Heart left ventricle (tissue), 16 donors: ENCODE data around the gene EML6. TPM values are rescaled to one million over a fixed set of nuclear protein-coding genes. Genes with fewer than 3 reads are reported as not detected.

ENCODE experiments used
- ATAC-seq, 4 donors: fragments of 200-7000 bp; cut with Tn5 transposase; one replicate each; pipeline ENCODE4 v1.9.1; 2020 to 2022; ENCODE audit warnings: moderate library complexity in 4 of 4, mild to moderate bottlenecking in 3 of 4, moderate number of reproducible peaks in 1 of 4
- DNase-seq, 5 donors: peaks; one replicate each; pipeline ENCODE4 v3.0.0-alpha.2; 2020
- H3K27ac ChIP-seq, 12 donors: fragments of 200-600 bp; sonication (generic) in 4 of 12; one replicate each; pipeline versions ENCODE4 v1.5.0 to v1.8.0; 2016 to 2022; ENCODE audit warnings: mild to moderate bottlenecking in 2 of 12
- H3K27me3 ChIP-seq, 9 donors: fragments of 200-600 bp; sonication (generic) in 2 of 9; one replicate each; pipeline versions ENCODE4 v1.5.1 to v1.8.0; 2016 to 2022; ENCODE audit warnings: mild to moderate bottlenecking in 3 of 9
- H3K36me3 ChIP-seq, 9 donors: fragments of 200-600 bp; sonication (generic) in 2 of 9; one replicate each; pipeline versions ENCODE4 v1.5.0 to v1.8.0; 2018 to 2022; ENCODE audit warnings: mild to moderate bottlenecking in 2 of 9
- H3K4me1 ChIP-seq, 12 donors: fragments of 200-600 bp; sonication (generic) in 4 of 12; one replicate each; pipeline versions ENCODE4 v1.5.0 to v1.8.0; 2016 to 2022; ENCODE audit warnings: mild to moderate bottlenecking in 3 of 12
- H3K4me3 ChIP-seq, 12 donors: fragments of 200-600 bp; sonication (generic) in 4 of 12; one replicate each; pipeline versions ENCODE4 v1.5.0 to v1.8.0; 2017 to 2022; ENCODE audit warnings: mild to moderate bottlenecking in 9 of 12, moderate library complexity in 4 of 12
- H3K9me3 ChIP-seq, 12 donors: fragments of 200-600 bp; sonication (generic) in 4 of 12; one replicate each; pipeline versions ENCODE4 v1.5.0 to v1.8.0; 2016 to 2022; ENCODE audit warnings: mild to moderate bottlenecking in 1 of 12
- CTCF ChIP-seq, 12 donors: fragments of 200-600 bp; sonication (generic) in 4 of 12; IDR thresholded peaks; one replicate each; pipeline versions ENCODE4 v1.5.0 to v1.8.0; 2018 to 2022; ENCODE audit warnings: antibody characterized with exemption in 12 of 12, mild to moderate bottlenecking in 5 of 12
- POLR2A ChIP-seq, 2 donors: fragments of 450-650 bp; IDR thresholded peaks; one replicate each; pipeline ENCODE4 v1.6.1; 2017; ENCODE audit warnings: antibody characterized with exemption in 2 of 2, mild to moderate bottlenecking in 2 of 2, moderate library complexity in 2 of 2
- WGBS, 4 donors: extraction: QIAGEN DNeasy Blood & Tissue Kit in 2 of 4; methylation state at CpG; one replicate each; pipeline versions ENCODE4 v1.1.5 to v1.1.7; 2013 to 2018; 5-methylcytosine and 5-hydroxymethylcytosine counted together
- intact Hi-C, 10 donors: fragments of 100-400 bp; cut with DNase I; formaldehyde crosslinking; loops; one replicate each; pipeline versions ENCODE4 v1.11.1 to v1.14.2; 2022
- polyA plus RNA-seq, 2 donors: library from polyadenylated mRNA; stranded (reverse); fragments of 200-250 nt; gene quantifications; one replicate each; pipeline ENCODE4 v1.2.3, GENCODE V29; 2013
- total RNA-seq, 9 donors: library from RNA; depleted of rRNA in 2 of 9; stranded (reverse); fragments of >200 nt in 2 of 9; fragmentation: NEBNext Ultra II Directional in 3 of 9; extraction: Animal tissue kit (Norgen Biotek cat#: 25700) in 3 of 9; gene quantifications; one replicate each; pipeline versions ENCODE4 v1.1.0 to v1.2.4, GENCODE V29; 2016 to 2023
- donor health status: ischemic (EF 13 %, LVEDD 7.1; RV severe dilation, severe dysfunction).
- donor health status: healthy with polysubstance abuse.
- donor health status: DM: no; HTN: yes; CAD: no.
- donor health status: DM: no; HTN: no; CAD: no.
- donor health status: ischemic (EF 25% LVEDD 6.9; RV normal size, moderate dysfunction).
- donor health status: ischemic (EF 25% LVEDD 5.7; RV mildly dilated, moderate dysfunction).
- donor health status: healthy.
- donor health status: DM: yes; HTN: yes; CAD: no.
- donor health status: ischemic (EF 35%, LVEDD 5.7; RV mildly dilated, moderate dysfunction).
- donor health status: nonischemic (EF 11% LVEDD 7.7; RV severe dilation, severe dysfunction).
- donor health status: DM: yes; HTN: yes; CAD: no.
- donor health status: PGD.
- donor health status: ischemic (EF 29% LVEDD 5.4; RV normal size, mild dysfunction).
- donor health status: nonischemic (EF 23%, LVEDD 6.1; RV moderate dilation, normal function).

EML6 gene
- total and polyA plus RNA-seq, 11 donors, result 0.08 to 1.2 (median 0.58) TPM

DNA sequence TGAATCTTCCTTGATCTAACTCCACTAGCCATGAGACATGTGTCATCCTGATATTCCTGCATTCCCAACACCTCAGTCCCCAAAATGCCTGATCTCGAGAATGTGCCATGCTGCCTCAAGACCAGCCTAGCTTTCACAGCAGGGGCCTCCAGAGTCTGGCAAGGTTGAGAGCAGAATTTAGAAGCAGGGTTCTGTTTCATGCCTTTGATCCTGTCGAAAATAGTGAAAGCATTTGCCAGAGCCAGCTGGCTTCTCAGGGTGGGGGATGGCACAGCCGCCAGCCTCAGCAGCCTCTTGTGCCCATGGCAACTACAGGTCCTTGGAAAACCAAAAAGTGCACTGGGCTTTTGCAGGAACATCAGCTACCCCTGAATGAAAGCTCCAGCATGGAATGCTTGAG, 183.3 kb downstream of the EML6 start:
- Histone ChIP-seq H3K4me1 (peaks cover 0 to 13% (median 0%) of the 10 kb centered on the region in 12 donors), H3K27ac (no peak overlapping the region), H3K4me3 (no peak overlapping the region), H3K36me3 (no peaks in the 10 kb centered on the region), H3K27me3 (no peaks in the 10 kb centered on the region), H3K9me3 (no peaks in the 10 kb centered on the region)
- no peak for DNase-seq
- 58 to 63% (median 62%) methylated on average over 3 of the region's 3 CpGs for WGBS, 4 donors
- intact Hi-C loops, result loop anchor here in 5 of 10 donors (5.0 to 10.0 kb wide), 5 partner anchors 98 to 268 kb away; no protein-coding TSS in a partner anchor
- TF ChIP-seq POLR2A (IDR thresholded peaks at IDR 0.05) (no peak), CTCF (IDR thresholded peaks at IDR 0.05) (no peak)
- no peak for ATAC-seq

DNA sequence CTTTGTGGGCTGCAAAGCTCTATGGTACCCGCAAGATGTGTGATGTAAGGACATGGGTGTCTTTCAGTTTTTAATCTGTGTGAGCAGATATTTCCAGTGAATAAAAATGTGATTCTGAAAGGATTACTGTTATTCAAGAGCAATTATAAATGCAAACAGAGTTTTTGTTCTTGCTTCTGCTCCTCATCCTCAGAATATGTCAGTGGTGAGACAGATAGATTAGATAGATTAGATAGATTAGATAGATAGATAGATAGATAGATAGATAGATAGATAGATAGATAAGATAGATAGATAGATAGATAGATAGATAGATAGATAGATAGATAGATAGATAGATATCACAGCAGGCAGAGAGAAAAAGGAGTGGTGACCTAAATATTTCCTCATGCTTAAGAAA, 184.2 kb downstream of the EML6 start:
- Histone ChIP-seq H3K27ac (no peak overlapping the region), H3K27me3 (no peaks in the 10 kb centered on the region), H3K4me1 (peaks cover 0 to 13% (median 0%) of the 10 kb centered on the region in 12 donors), H3K9me3 (no peaks in the 10 kb centered on the region), H3K36me3 (no peaks in the 10 kb centered on the region), H3K4me3 (no peak overlapping the region)
- 85 to 98% (median 95%) methylated on average over 1 of the region's 1 CpG for WGBS, 4 donors
- intact Hi-C loops, result loop anchor here in 5 of 10 donors (5.0 to 10.0 kb wide), 5 partner anchors 97 to 267 kb away; no protein-coding TSS in a partner anchor
- ATAC-seq (no peak), DNase-seq (no peak)
- TF ChIP-seq CTCF (IDR thresholded peaks at IDR 0.05) (no peak), POLR2A (IDR thresholded peaks at IDR 0.05) (no peak)

DNA sequence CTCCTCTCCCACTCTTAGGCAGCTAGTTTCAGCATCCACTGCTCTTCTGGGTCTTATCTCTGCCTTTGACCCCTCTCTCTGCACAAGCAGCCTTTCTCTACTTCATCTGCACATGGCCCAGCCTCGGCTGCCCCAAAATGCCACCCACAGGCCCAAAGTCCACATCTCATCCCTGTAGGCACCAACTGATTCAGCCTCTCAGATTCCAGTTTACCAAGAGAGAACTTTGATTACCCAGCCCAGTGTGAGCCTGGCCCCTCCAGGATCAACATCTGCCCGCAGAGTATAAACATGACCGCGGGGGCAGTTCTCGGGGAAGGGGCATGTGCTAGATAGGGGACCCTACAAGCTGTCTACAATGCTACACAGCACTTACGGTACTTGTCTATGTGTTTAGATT, 185.1 kb downstream of the EML6 start:
- peaks cover 0 to 11% (median 0%) of the 10 kb centered on the region in 12 donors for H3K4me1 ChIP-seq
- intact Hi-C loops, result loop anchor here in 5 of 10 donors (5.0 to 10.0 kb wide), 5 partner anchors 96 to 266 kb away; no protein-coding TSS in a partner anchor
- no peaks in the 10 kb centered on the region for H3K27me3 ChIP-seq
- TF ChIP-seq CTCF (IDR thresholded peaks at IDR 0.05), result no peak
- no peak for TF ChIP-seq POLR2A (IDR thresholded peaks at IDR 0.05)
- ATAC-seq (no peak), DNase-seq (no peak)
- H3K9me3 ChIP-seq, result no peaks in the 10 kb centered on the region
- no peaks in the 10 kb centered on the region for H3K36me3 ChIP-seq
- H3K27ac ChIP-seq, result no peak overlapping the region
- 87 to 91% (median 90%) methylated on average over 6 of the region's 6 CpGs for WGBS, 4 donors
- H3K4me3 ChIP-seq, result no peak overlapping the region

- intact Hi-C loops, result loop anchor here in 5 of 10 donors (5.0 to 10.0 kb wide), 5 partner anchors 96 to 266 kb away; no protein-coding TSS in a partner anchor
- ATAC-seq, result no peak
- H3K27ac ChIP-seq, result no peak overlapping the region
These were observed 185.5 kb downstream of the EML6 start for GRCh38 chr2:54909001-54909400.

More at GRCh38 chr2:54909001-54909400, 185.5 kb downstream of the EML6 start:
- no peaks in the 10 kb centered on the region for H3K36me3 ChIP-seq
- peaks cover 0 to 9% (median 0%) of the 10 kb centered on the region in 12 donors for H3K4me1 ChIP-seq
- no peak for DNase-seq
- no peaks in the 10 kb centered on the region for H3K9me3 ChIP-seq
- 40 to 43% (median 41%) methylated on average over 3 of the region's 3 CpGs for WGBS, 4 donors
- H3K4me3 ChIP-seq, result no peak overlapping the region
- TF ChIP-seq POLR2A (IDR thresholded peaks at IDR 0.05) (no peak), CTCF (IDR thresholded peaks at IDR 0.05) (no peak)
- H3K27me3 ChIP-seq, result no peaks in the 10 kb centered on the region
